Head of caudate nucleus (tissue), 42 donors: ENCODE results near the gene BSCL2.
"Not testable (repeated sequence)": the region's sequence is repeated elsewhere in the genome, so short reads cannot be mapped to it uniquely, and the experiment has no call there.

Experiments used
- DNase-seq, 42 donors: peaks; one replicate each; pipeline versions ENCODE4 v3.0.0 to v3.0.0-alpha.2; 2020 to 2021; ENCODE audit warnings: mixed read lengths in 7 of 42
- intact Hi-C: fragments of 100-400 bp; cut with DNase I; formaldehyde crosslinking; loops from one replicate; pipeline ENCODE4 v1.15.0; 2022

BSCL2 gene

GRCh38 chr11:62671236-62671607, 36.0 kb downstream of the BSCL2 start:
- intact Hi-C loops = no loop called here

GRCh38 chr11:62669420-62670161, 37.6 kb downstream of the BSCL2 start:
- intact Hi-C loops = no loop called here

More at GRCh38 chr11:62671236-62671607, 36.0 kb downstream of the BSCL2 start:
- DNase-seq = peak in 1 of 42 donors; percentile 87

DNA sequence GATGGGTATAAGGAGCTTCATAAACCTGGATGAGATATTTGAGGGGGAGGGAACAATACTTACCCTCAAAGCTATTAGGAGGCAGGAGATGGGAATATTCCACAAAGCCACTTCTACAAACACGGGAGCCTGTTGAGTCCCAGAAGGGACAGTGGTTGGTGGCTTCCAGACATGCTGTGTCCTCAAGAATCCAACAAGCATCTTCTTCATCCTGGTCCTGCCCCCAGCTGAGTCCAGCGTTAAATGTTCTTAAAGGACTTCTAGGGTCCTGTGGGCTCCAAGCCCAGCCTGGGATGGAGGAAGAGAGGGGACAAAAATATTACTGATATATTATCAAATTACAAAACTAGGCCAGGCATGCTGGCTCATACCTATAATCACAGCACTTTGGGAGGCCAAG, 39.8 kb downstream of the BSCL2 start:
- intact Hi-C loops = no loop called here

More at GRCh38 chr11:62669420-62670161, 37.6 kb downstream of the BSCL2 start:
- DNase-seq = no peak

GRCh38 chr11:62666259-62666926, 40.8 kb downstream of the BSCL2 start:
- no peak for DNase-seq
- intact Hi-C loops = no loop called here

More for the DNA sequence above, 39.8 kb downstream of the BSCL2 start:
- DNase-seq = no peak

GRCh38 chr11:62665599-62666258, 41.5 kb downstream of the BSCL2 start:
- intact Hi-C loops = no loop called here
- peak in 35 of 42 donors; percentile 17 to 72 (median 49) for DNase-seq

- peak; percentile 92 to 99 (median 98) for DNase-seq
- intact Hi-C loops = no loop called here
These were observed 42.1 kb downstream of the BSCL2 start, which contains the start of the genes C11orf98 and CSKMT for GRCh38 chr11:62665075-62665598. C11orf98 (minus strand) TSS chr11:62665210; CDS start chr11:62665169, 41 bp downstream. CSKMT (plus strand) TSS chr11:62665312; CDS start chr11:62665880, 568 bp downstream.

DNA sequence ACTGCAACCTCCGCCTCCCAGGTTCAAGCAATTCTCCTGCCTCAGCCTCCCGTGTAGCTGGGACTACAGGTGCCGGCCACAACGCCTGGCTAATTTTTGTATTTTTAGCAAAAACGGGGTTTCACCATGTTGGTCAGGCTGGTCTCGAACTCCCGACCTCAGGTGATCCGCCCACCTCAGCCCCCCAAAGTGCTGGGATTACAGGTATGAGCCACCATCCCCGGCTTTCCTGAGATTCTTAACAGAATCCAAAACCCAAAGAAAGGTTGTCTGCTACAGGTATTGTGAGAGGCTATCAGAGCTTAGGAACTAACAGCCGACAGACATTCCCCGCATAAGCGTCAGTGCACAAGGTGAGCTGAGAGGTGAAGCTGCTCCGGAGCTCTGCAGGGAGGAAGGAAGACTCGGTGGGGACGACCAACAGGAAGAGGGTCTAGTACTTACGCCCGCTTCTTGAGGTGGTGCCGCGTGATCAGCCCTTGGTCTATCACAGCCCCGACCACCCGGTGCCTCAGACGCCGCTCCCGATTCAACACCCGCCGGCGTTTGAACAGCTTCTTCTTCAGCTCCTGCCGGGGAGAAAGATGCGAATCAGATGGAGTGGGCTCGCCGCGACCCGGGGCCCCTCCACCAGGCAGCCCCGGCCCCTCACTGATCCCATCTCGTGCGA, 42.7 kb downstream of the BSCL2 start:
- intact Hi-C loops = no loop called here
- peak in 19 of 42 donors; percentile 22 to 73 (median 57) for DNase-seq

- DNase-seq = no peak
- intact Hi-C loops = no loop called here
These were observed 50.3 kb downstream of the BSCL2 start for GRCh38 chr11:62656796-62657429.

- intact Hi-C loops = no loop called here
These were observed 52.9 kb downstream of the BSCL2 start for GRCh38 chr11:62654297-62654696.

DNA sequence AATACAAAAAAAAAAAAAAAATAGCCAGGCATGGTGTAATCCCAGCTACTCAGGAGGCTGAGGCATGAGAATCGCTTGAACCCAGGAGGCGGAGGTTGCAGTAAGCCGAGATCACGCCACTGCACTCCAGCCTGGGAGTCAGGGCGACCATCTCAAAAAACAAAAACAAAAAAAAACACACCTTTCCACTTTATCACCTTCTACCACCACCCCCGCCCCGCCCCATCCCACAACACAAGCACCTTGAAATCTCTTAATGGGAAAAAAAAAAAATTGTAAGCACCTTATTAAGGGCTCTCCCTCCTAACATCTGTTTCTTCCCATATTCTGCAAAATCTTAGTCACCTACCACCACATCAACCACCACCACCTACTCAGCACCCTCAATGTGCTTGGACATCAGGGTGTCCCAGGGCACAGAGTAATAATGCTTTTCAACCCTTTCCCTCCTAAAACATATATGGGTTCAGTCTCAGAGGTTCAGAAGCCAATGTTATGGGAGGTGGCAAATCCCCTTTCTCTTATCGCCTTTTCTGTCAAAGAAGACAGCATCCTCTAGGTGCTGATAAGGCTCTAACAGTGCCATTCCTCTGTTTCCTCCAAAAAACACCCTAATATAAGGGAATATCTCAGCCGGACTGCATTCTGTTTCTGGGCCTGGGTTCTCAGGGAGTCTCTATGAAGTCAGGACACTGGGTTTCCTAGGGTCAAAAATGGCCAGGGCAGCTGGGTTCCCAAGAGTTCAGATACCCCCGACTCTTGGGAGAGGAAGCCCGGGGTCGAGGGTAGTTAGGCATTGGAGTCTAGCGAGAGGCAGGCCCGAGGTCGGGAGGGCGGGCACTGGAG, 54.8 kb downstream of the BSCL2 start:
- DNase-seq = peak in 1 of 42 donors; percentile 12
- intact Hi-C loops = no loop called here

More at GRCh38 chr11:62654297-62654696, 52.9 kb downstream of the BSCL2 start:
- DNase-seq = no peak

- DNase-seq, intact Hi-C loops: not testable (repeated sequence)
These were observed 56.9 kb downstream of the BSCL2 start for GRCh38 chr11:62650283-62650682.

- no peak for DNase-seq
- intact Hi-C loops = no loop called here
These were observed 57.7 kb downstream of the BSCL2 start for GRCh38 chr11:62649486-62649885.

- intact Hi-C loops = no loop called here
- DNase-seq = no peak
These were observed 58.3 kb downstream of the BSCL2 start for GRCh38 chr11:62648967-62649364.

- intact Hi-C loops = no loop called here
- DNase-seq = no peak
These were observed 58.8 kb downstream of the BSCL2 start for GRCh38 chr11:62648185-62648966.

- DNase-seq = no peak
- intact Hi-C loops = no loop called here
These were observed 59.6 kb downstream of the BSCL2 start for GRCh38 chr11:62647609-62648005.

DNA sequence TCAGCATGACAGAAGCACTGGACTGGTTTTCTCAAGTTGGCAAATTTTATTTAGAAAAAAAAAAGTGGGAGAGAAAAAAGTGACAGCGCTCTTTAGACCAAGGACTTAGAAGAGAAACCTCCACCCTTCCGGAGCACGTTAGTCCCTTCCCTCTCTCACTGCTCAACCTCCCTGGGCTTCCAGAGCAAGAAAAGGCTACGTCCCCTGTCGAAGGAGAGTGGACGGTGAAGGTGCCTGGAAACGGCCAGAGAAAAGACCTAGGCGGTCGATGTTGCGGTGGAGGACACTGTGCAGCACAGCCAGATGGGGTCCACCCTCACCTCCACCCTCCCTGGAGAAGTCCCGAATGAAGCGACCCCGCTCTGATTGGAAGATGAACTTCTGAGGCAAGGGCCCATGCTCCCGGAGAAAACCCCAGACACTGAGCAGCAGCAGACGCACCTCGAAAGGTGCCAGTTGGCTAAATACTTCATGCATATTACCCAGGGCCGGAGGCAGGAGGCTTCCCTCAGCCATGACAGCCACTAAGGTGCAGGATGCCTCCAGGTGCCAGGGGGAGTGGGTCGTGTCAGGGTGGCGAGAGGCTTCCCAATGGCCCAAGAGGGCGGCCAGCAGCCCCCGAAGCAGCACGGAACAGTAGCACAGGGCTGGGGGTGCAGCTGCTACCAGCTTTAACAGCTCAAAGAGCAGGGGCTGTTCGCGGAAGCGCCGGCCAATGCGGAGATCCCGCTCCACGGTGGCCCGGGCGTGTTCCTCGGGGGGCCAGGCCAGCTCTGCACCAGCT, 60.2 kb downstream of the BSCL2 start:
- peak in 3 of 42 donors; percentile 14 to 44 (median 24) for DNase-seq
- intact Hi-C loops = no loop called here
